GM12878 (cell line): Measurements from ENCODE around the gene VEPH1. TPM values are rescaled to one million over a fixed set of nuclear protein-coding genes. Genes with fewer than 3 reads are reported as not detected.

Source experiments
- ASH2L ChIP-seq: fragments of 300-600, 200-600 bp; sonication (generic); IDR thresholded peaks from 2 replicates; pipeline ENCODE4 v1.6.1; 2017; ENCODE audit warnings: low read depth, mild to moderate bottlenecking, borderline replicate concordance
- BRCA1 ChIP-seq: IDR thresholded peaks from 2 replicates; pipeline ENCODE4 v1.6.1; 2011; ENCODE audit warnings: low read depth, low read length, improper control_type of control experiment
- CEBPB ChIP-seq, 2 experiments: fragments of 150-350 bp in 1 of 2; IDR thresholded peaks; 2 replicates each; pipeline ENCODE4 v1.6.1; 2012 to 2014; ENCODE audit warnings: low read depth in 2 of 2, low read length in 2 of 2, borderline replicate concordance in 1 of 2, inconsistent platforms in 1 of 2
- POLR2A ChIP-seq: IDR thresholded peaks from 2 replicates; pipeline ENCODE4 v1.6.1; 2011; ENCODE audit warnings: low read depth, mild to moderate bottlenecking, low read length
- TCF12 ChIP-seq: IDR thresholded peaks from 2 replicates; pipeline ENCODE4 v1.6.1; 2011; ENCODE audit warnings: low read depth, mild to moderate bottlenecking, low read length
- YY1 ChIP-seq: IDR thresholded peaks from 2 replicates; pipeline ENCODE4 v1.6.1; 2011; ENCODE audit warnings: low read depth, mild to moderate bottlenecking, low read length
- polyA plus RNA-seq, 11 experiments: library from polyadenylated mRNA; depleted of rRNA in 4 of 11; unstranded in 6 of 11; stranded (reverse) in 5 of 11; fragments of >200 nt; fragmentation: Nextera tagmentation in 4 of 11; fragmentation: Illumina TruSeq in 1 of 11; extraction: Ambion mirVana in 4 of 11; extraction: Trizol in 1 of 11; gene quantifications; 1 replicate in 1 of 11; 2 replicates in 10 of 11; pipeline versions ENCODE4 v1.2.1 to v1.2.3, GENCODE V29; 2011 to 2016; ENCODE audit warnings: inconsistent platforms in 2 of 11, missing spikeins in 2 of 11, low read depth in 1 of 11
- total RNA-seq, 4 experiments: library from RNA; depleted of rRNA in 3 of 4; stranded (reverse); fragments of >200 nt in 3 of 4; fragmentation: Illumina TruSeq in 1 of 4; extraction: Trizol in 1 of 4; gene quantifications; 2 replicates each; pipeline versions ENCODE4 v1.2.1 to v1.2.3, GENCODE V29; 2013 to 2021
- TF ChIP-seq, protein P1 (sequence below): fragments of 450-650 bp; IDR thresholded peaks from 2 replicates; pipeline ENCODE4 v1.6.1; 2017; ENCODE audit warnings: mild to moderate bottlenecking, moderate library complexity
- TF ChIP-seq, protein P2 (sequence below): fragments of 150-350 bp; IDR thresholded peaks from 2 replicates; pipeline ENCODE4 v1.6.1; 2016; ENCODE audit warnings: low read depth, low read length

The VEPH1 gene
- total and polyA plus RNA-seq, 10 of the 15 experiments (the other 5 are each of a cell fraction or from before 2014, with no cell fraction given): 0.04 to 0.26 (median 0.17) TPM; not detected in 7

DNA sequence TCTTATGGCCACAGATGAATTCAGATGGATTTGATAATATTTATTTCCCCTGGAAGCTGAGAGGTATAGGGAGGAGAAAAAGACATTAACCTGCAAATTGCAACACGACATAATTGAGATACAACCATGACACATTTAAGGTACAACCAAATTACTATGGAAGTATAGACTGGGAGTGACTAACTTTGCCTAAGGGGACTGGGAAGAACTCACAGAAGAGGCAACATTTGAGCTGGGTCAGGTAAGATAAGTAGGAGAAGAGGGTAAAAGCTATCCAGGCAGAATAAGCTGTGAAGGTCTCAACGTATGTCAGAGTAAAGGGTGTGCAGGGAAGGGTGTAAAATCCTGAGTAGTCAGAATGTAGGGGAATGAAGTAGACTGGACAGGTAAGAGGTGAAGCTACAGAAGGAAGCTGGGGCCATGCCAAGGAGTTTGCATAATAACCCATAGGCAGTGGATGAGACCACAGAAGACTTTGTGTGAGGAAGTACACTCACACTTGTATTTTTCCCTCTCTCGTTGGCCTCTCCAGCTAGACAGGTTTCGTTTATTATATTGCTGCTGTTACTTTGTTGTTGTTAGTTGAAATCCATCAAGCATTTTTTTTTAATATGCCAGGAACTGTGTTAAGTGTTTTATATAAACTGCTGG, 94.6 kb downstream of the VEPH1 start (continued):
- TF ChIP-seq, protein P1, sequence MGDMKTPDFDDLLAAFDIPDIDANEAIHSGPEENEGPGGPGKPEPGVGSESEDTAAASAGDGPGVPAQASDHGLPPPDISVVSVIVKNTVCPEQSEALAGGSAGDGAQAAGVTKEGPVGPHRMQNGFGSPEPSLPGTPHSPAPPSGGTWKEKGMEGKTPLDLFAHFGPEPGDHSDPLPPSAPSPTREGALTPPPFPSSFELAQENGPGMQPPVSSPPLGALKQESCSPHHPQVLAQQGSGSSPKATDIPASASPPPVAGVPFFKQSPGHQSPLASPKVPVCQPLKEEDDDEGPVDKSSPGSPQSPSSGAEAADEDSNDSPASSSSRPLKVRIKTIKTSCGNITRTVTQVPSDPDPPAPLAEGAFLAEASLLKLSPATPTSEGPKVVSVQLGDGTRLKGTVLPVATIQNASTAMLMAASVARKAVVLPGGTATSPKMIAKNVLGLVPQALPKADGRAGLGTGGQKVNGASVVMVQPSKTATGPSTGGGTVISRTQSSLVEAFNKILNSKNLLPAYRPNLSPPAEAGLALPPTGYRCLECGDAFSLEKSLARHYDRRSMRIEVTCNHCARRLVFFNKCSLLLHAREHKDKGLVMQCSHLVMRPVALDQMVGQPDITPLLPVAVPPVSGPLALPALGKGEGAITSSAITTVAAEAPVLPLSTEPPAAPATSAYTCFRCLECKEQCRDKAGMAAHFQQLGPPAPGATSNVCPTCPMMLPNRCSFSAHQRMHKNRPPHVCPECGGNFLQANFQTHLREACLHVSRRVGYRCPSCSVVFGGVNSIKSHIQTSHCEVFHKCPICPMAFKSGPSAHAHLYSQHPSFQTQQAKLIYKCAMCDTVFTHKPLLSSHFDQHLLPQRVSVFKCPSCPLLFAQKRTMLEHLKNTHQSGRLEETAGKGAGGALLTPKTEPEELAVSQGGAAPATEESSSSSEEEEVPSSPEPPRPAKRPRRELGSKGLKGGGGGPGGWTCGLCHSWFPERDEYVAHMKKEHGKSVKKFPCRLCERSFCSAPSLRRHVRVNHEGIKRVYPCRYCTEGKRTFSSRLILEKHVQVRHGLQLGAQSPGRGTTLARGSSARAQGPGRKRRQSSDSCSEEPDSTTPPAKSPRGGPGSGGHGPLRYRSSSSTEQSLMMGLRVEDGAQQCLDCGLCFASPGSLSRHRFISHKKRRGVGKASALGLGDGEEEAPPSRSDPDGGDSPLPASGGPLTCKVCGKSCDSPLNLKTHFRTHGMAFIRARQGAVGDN: no peak
- TF ChIP-seq TCF12 (no peak), ASH2L (no peak), YY1 (no peak), CEBPB (IDR thresholded peaks at IDR 0.05; ENCODE audit: borderline replicate concordance in 1 of 2, low read depth in 2 of 2, low read length in 2 of 2) (no peak), BRCA1 (no peak), POLR2A (no peak)
- TF ChIP-seq, protein P2, sequence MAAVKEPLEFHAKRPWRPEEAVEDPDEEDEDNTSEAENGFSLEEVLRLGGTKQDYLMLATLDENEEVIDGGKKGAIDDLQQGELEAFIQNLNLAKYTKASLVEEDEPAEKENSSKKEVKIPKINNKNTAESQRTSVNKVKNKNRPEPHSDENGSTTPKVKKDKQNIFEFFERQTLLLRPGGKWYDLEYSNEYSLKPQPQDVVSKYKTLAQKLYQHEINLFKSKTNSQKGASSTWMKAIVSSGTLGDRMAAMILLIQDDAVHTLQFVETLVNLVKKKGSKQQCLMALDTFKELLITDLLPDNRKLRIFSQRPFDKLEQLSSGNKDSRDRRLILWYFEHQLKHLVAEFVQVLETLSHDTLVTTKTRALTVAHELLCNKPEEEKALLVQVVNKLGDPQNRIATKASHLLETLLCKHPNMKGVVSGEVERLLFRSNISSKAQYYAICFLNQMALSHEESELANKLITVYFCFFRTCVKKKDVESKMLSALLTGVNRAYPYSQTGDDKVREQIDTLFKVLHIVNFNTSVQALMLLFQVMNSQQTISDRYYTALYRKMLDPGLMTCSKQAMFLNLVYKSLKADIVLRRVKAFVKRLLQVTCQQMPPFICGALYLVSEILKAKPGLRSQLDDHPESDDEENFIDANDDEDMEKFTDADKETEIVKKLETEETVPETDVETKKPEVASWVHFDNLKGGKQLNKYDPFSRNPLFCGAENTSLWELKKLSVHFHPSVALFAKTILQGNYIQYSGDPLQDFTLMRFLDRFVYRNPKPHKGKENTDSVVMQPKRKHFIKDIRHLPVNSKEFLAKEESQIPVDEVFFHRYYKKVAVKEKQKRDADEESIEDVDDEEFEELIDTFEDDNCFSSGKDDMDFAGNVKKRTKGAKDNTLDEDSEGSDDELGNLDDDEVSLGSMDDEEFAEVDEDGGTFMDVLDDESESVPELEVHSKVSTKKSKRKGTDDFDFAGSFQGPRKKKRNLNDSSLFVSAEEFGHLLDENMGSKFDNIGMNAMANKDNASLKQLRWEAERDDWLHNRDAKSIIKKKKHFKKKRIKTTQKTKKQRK: no peak
